Spleen (tissue), 11 donors: ENCODE measurements around the gene OTUD3. TPM values are rescaled to one million over a fixed set of nuclear protein-coding genes. Genes with fewer than 3 reads are reported as not detected.
"Not testable (repeated sequence)": the region's sequence is repeated elsewhere in the genome, so short reads cannot be mapped to it uniquely, and the experiment has no call there.

Source experiments
- DNase-seq: peaks from one replicate; pipeline ENCODE4 v3.0.0-alpha.2; 2020
- H3K27ac ChIP-seq, 8 donors: fragments of 200-600 bp; sonication (generic) in 7 of 8; 1 replicate in 4 of 8; 2 replicates in 4 of 8; pipeline versions ENCODE4 v1.5.0 to v1.8.0; 2016 to 2021; ENCODE audit warnings: inconsistent platforms in 4 of 8, mild to moderate bottlenecking in 4 of 8, moderate library complexity in 1 of 8
- H3K27me3 ChIP-seq, 7 donors: fragments of 200-600 bp; sonication (generic) in 6 of 7; replicated peaks in 1 of 7; 1 replicate in 4 of 7; 2 replicates in 3 of 7; pipeline versions ENCODE4 v1.5.0 to v1.8.0; 2016 to 2021; ENCODE audit warnings: inconsistent platforms in 3 of 7, mild to moderate bottlenecking in 1 of 7
- H3K36me3 ChIP-seq, 6 donors: fragments of 200-600 bp; sonication (generic) in 5 of 6; 1 replicate in 4 of 6; 2 replicates in 2 of 6; pipeline versions ENCODE4 v1.5.0 to v1.8.0; 2016 to 2021; ENCODE audit warnings: inconsistent platforms in 2 of 6
- H3K4me1 ChIP-seq, 6 donors: fragments of 200-600 bp; sonication (generic) in 5 of 6; 1 replicate in 3 of 6; 2 replicates in 3 of 6; pipeline versions ENCODE4 v1.5.0 to v1.8.0; 2016 to 2021; ENCODE audit warnings: inconsistent platforms in 3 of 6
- H3K4me3 ChIP-seq, 8 donors: fragments of 200-600 bp; sonication (generic) in 7 of 8; 1 replicate in 4 of 8; 2 replicates in 4 of 8; pipeline versions ENCODE4 v1.5.0 to v1.8.0; 2016 to 2021; ENCODE audit warnings: inconsistent platforms in 4 of 8, mild to moderate bottlenecking in 4 of 8, moderate library complexity in 2 of 8
- H3K9me3 ChIP-seq, 8 donors: fragments of 200-600 bp; sonication (generic) in 7 of 8; 1 replicate in 4 of 8; 2 replicates in 4 of 8; pipeline versions ENCODE4 v1.5.0 to v1.8.0; 2016 to 2021; ENCODE audit warnings: inconsistent platforms in 4 of 8
- POLR2A ChIP-seq, 3 donors: fragments of 450-650 bp; IDR thresholded peaks; one replicate each; pipeline ENCODE4 v1.5.1; 2017; ENCODE audit warnings: antibody characterized with exemption in 3 of 3, mild to moderate bottlenecking in 1 of 3
- POLR2AphosphoS5 ChIP-seq, 3 donors: sonication (generic); formaldehyde crosslinking; IDR thresholded peaks; one replicate each; pipeline ENCODE4 v1.5.1; 2017; ENCODE audit warnings: antibody characterized with exemption in 3 of 3
- WGBS, 5 donors: extraction: QIAGEN DNeasy Blood & Tissue Kit in 3 of 5; methylation state at CpG; one replicate each; pipeline versions ENCODE4 v1.1.5 to v1.1.7; 2013 to 2018; 5-methylcytosine and 5-hydroxymethylcytosine counted together
- intact Hi-C: fragments of 100-400 bp; cut with DNase I; formaldehyde crosslinking; loops from one replicate; pipeline ENCODE4 v1.15.0; 2023; ENCODE audit warnings: low total_unique reads
- polyA plus RNA-seq, 3 donors: library from polyadenylated mRNA; stranded (reverse); fragments of 200-250 nt; gene quantifications; one replicate each; pipeline ENCODE4 v1.2.1, GENCODE V29; 2013
- total RNA-seq, 7 donors: library from RNA; depleted of rRNA in 3 of 7; stranded (reverse); fragments of >200 nt in 3 of 7; fragmentation: NEBNext Ultra II Directional in 4 of 7; extraction: Animal tissue kit (Norgen Biotek cat#: 25700) in 4 of 7; gene quantifications; one replicate each; pipeline versions ENCODE4 v1.1.0 to v1.2.1, GENCODE V29; 2016 to 2021
- TF ChIP-seq, protein P1 (sequence below), 11 experiments: fragments of 200-600 bp in 7 of 11; fragments of 450-650 bp in 4 of 11; sonication (generic) in 4 of 11; IDR thresholded peaks in 8 of 11; conservative IDR thresholded peaks in 3 of 11; 1 replicate in 7 of 11; 2 replicates in 4 of 11; pipeline versions ENCODE4 v1.4.0 to v1.8.0; 2016 to 2021; ENCODE audit warnings: antibody characterized with exemption in 11 of 11, inconsistent platforms in 4 of 11, mild to moderate bottlenecking in 1 of 11
- donor health status: healthy with polysubstance abuse.
- donor health status: DM: no; HTN: no; CAD: no; lungs with moderate emphysema.
- donor health status: DM: no; HTN: no; CAD: no.
- donor health status: Bipolar disorder and iron deficiency.
- donor health status: healthy.
- donor health status: DM: no; HTN: no; CAD: no.
- donor health status: DM: yes; HTN: yes; CAD: no.

The OTUD3 gene
- total and polyA plus RNA-seq, 10 donors, result 1.5 to 14.0 (median 6.7) TPM

DNA sequence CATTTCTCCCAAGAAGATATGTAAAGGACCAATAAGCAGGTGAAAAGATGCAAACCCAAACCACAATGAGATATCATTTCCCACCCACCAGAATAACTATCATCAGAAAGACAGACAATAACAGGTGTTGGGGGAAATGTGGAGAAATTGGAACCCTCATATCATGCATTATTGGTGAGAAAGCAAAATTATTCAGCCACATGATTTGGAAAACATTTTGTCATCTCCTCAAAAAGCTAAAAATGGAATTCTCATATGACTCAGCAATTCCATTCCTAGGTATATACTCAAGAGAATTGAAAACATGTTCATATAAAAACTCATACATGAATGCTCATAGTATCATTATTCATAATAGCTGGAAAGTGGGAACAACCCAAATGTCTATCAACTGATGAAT, 42.0 kb upstream of the OTUD3 start:
- Histone ChIP-seq H3K27ac (no peak overlapping the region), H3K4me1 (peaks cover 0 to 3% (median 0%) of the 10 kb centered on the region in 6 donors), H3K4me3 (no peak overlapping the region), H3K36me3 (no peaks in the 10 kb centered on the region), H3K27me3 (peaks cover 0 to 6% (median 0%) of the 10 kb centered on the region in 7 donors), H3K9me3 (no peaks in the 10 kb centered on the region)
- TF ChIP-seq, protein P1, sequence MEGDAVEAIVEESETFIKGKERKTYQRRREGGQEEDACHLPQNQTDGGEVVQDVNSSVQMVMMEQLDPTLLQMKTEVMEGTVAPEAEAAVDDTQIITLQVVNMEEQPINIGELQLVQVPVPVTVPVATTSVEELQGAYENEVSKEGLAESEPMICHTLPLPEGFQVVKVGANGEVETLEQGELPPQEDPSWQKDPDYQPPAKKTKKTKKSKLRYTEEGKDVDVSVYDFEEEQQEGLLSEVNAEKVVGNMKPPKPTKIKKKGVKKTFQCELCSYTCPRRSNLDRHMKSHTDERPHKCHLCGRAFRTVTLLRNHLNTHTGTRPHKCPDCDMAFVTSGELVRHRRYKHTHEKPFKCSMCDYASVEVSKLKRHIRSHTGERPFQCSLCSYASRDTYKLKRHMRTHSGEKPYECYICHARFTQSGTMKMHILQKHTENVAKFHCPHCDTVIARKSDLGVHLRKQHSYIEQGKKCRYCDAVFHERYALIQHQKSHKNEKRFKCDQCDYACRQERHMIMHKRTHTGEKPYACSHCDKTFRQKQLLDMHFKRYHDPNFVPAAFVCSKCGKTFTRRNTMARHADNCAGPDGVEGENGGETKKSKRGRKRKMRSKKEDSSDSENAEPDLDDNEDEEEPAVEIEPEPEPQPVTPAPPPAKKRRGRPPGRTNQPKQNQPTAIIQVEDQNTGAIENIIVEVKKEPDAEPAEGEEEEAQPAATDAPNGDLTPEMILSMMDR (IDR thresholded peaks at IDR 0.05 in 8 of 11, conservative IDR thresholded peaks at IDR 0.05 in 3 of 11), result no peak
- TF ChIP-seq POLR2AphosphoS5 (IDR thresholded peaks at IDR 0.05) (no peak), POLR2A (IDR thresholded peaks at IDR 0.05) (no peak)
- intact Hi-C loops, result no loop called here
- no peak for DNase-seq

DNA sequence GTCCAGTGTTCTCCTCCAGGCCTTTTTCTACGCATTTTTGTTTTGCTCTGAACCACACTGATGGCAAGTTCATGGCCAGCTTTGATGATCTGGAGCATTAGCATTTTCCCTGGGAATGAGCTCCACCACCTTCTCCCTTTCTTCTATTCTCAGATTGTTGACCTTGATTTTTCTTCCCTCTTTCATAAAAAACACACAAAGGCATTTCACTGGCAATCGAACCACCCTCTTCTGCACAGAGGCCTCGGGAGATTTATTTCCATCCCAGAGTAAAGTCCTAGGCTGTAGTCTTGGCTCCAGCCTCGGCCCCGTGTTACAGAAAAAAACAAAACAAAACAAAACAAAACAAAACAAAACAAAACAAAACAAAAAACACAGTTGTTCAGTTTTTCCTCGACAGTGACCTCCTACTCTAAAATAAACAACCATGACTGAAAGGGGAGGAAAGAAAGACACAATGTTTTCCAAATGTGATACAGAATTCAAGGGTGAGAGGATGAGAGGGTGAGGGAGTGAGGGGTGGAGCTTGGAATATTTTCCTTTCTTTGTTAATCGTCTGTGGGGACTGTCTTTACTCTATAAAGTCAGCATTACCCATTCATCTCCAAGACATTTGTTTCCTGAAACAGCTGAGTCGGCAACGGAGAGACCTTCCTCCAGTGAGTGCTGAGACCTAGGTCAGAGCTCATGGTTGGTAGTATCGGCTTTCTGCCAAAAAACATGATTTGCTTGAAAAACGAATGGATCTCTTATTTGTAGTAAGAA, 37.3 kb upstream of the OTUD3 start:
- 27 to 39% (median 30%) methylated on average over 11 of the region's 11 CpGs for WGBS, 5 donors
- H3K27me3 ChIP-seq, result peaks cover 0 to 16% (median 0%) of the 10 kb centered on the region in 7 donors
- H3K27ac ChIP-seq, result peak overlapping the region in 2 of 8 donors; percentile 16 to 18
- DNase-seq, result no peak
- intact Hi-C loops, result no loop called here
- H3K4me3 ChIP-seq, result no peak overlapping the region
- no peaks in the 10 kb centered on the region for H3K9me3 ChIP-seq
- H3K4me1 ChIP-seq, result peaks cover 0 to 7% (median 2%) of the 10 kb centered on the region in 6 donors
- H3K36me3 ChIP-seq, result no peaks in the 10 kb centered on the region
- TF ChIP-seq, protein P1 (IDR thresholded peaks at IDR 0.05 in 8 of 11, conservative IDR thresholded peaks at IDR 0.05 in 3 of 11), result no peak
- TF ChIP-seq POLR2A (IDR thresholded peaks at IDR 0.05) (no peak), POLR2AphosphoS5 (IDR thresholded peaks at IDR 0.05) (no peak)

DNA sequence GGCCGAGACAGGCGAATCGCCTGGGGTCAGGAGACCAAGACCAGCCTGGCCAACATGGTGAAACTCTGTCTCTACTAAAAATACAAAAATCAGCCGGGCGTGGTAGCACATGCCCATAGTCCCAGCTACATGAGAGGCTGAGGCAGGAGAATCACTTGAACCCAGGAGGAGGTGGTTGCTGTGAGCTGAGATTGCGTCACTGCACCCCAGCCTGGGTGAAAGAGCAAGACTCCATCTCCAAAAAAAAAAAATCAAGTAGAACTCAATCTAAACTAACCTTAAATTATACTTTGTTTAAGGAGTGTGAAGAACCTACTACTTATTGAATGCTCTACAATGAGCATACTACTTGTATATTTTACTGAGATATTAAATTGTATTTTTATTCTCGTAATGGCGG, 36.6 kb upstream of the OTUD3 start:
- H3K36me3 ChIP-seq, result no peaks in the 10 kb centered on the region
- DNase-seq, result no peak
- no peak for TF ChIP-seq POLR2A (IDR thresholded peaks at IDR 0.05)
- TF ChIP-seq, protein P1 (IDR thresholded peaks at IDR 0.05 in 8 of 11, conservative IDR thresholded peaks at IDR 0.05 in 3 of 11), result no peak
- H3K27ac ChIP-seq, result no peak overlapping the region
- H3K4me1 ChIP-seq, result peaks cover 0 to 7% (median 2%) of the 10 kb centered on the region in 6 donors
- 90 to 96% (median 94%) methylated on average over 8 of the region's 8 CpGs for WGBS, 5 donors
- H3K9me3 ChIP-seq, result no peaks in the 10 kb centered on the region
- H3K27me3 ChIP-seq, result peaks cover 0 to 16% (median 0%) of the 10 kb centered on the region in 7 donors
- intact Hi-C loops, result no loop called here
- no peak overlapping the region for H3K4me3 ChIP-seq

DNA sequence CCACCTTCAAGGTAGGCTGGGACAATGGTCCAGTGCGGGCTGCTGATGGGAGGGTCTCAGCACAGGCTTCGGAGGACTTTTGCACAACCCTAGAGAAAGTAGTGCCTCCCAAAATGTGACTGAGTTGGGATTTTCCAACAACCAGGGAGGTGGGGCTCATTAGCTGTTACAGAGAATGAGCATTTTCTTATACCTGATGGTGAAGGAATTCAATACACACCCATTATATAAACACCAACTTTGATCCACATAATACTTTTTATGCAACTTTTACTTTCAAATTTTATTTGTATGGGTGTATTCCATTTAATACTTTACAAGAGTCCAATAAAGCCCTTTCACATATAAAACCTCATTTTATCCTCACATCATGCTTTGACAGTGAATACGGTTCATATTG, 35.9 kb upstream of the OTUD3 start:
- 92 to 100% (median 96%) methylated on average over 3 of the region's 3 CpGs for WGBS, 5 donors
- intact Hi-C loops, result no loop called here

DNA sequence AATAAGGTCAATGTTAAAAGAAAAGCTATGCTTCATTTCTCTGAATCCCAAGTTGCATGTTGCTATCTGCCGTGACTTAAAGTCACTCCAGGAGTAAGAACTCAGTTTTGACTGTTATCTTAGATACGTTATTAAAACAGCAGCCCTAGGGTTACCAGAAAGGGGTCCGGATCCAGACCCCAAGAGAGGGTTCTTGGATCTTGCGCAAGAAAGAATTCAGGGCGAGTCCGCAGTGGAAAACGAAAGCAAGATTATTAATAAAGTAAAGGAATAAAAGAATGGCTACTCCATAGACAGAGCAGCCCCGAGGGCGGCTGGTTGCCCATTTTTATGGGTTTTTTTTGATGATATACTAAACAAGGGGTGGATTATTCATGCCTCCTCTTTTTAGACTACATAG, 34.9 kb upstream of the OTUD3 start:
- H3K36me3 ChIP-seq, H3K4me1 ChIP-seq, H3K9me3 ChIP-seq, intact Hi-C loops, H3K4me3 ChIP-seq, DNase-seq, H3K27ac ChIP-seq: not testable (repeated sequence)
- 82 to 93% (median 89%) methylated on average over 9 of the region's 9 CpGs for WGBS, 5 donors
- H3K27me3 ChIP-seq, result peaks cover 0 to 16% (median 0%) of the 10 kb centered on the region in 7 donors

More for the DNA sequence above, 35.9 kb upstream of the OTUD3 start:
- Histone ChIP-seq H3K4me1 (peaks cover 0 to 7% (median 2%) of the 10 kb centered on the region in 6 donors), H3K9me3 (no peaks in the 10 kb centered on the region), H3K4me3 (no peak overlapping the region), H3K27ac (no peak overlapping the region), H3K36me3 (no peaks in the 10 kb centered on the region), H3K27me3 (peaks cover 0 to 16% (median 0%) of the 10 kb centered on the region in 7 donors)
- TF ChIP-seq POLR2AphosphoS5 (IDR thresholded peaks at IDR 0.05) (no peak), POLR2A (IDR thresholded peaks at IDR 0.05) (no peak)
- TF ChIP-seq, protein P1 (IDR thresholded peaks at IDR 0.05 in 8 of 11, conservative IDR thresholded peaks at IDR 0.05 in 3 of 11), result no peak
- DNase-seq, result no peak

DNA sequence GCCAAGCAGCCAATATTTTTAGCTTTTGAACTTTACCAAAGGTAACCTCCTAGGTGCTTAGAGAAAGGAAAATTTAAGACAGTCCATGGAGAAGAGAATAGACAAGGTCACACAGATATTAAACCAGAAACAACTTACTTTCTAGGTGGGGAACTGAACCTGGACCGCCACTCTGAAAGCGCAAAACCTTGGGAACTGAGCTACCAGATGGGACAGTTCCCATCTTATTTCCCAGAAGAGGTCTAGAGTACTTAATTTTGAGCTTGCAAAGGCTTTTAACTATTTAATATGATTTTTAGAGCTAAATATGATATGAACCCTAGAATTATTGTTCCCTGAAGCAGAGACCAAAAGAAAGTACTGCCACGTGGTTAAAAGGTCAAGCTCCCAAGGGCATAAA, 32.9 kb upstream of the OTUD3 start:
- 70 to 80% (median 77%) methylated on average over 3 of the region's 3 CpGs for WGBS, 5 donors
- H3K4me1 ChIP-seq, H3K36me3 ChIP-seq, intact Hi-C loops, DNase-seq, H3K4me3 ChIP-seq, H3K9me3 ChIP-seq, H3K27ac ChIP-seq: not testable (repeated sequence)
- H3K27me3 ChIP-seq, result peaks cover 0 to 16% (median 0%) of the 10 kb centered on the region in 7 donors
